Transverse colon (tissue), 4 donors: ENCODE data around the gene HAPSTR1. TPM values are rescaled to one million over a fixed set of nuclear protein-coding genes. Genes with fewer than 3 reads are reported as not detected.

ENCODE experiments used
- DNase-seq: peaks from one replicate; pipeline ENCODE4 v3.0.0-alpha.2; 2019
- H3K27ac ChIP-seq, 4 donors: fragments of 200-600 bp; sonication (generic); 2 replicates each; pipeline ENCODE4 v1.5.1; 2016 to 2018; ENCODE audit warnings: inconsistent platforms in 4 of 4
- H3K27me3 ChIP-seq: fragments of 200-600 bp; sonication (generic); 2 replicates; pipeline ENCODE4 v1.5.1; 2017; ENCODE audit warnings: inconsistent platforms
- H3K36me3 ChIP-seq, 4 donors: fragments of 200-600 bp; sonication (generic); 2 replicates each; pipeline ENCODE4 v1.5.1; 2017 to 2019; ENCODE audit warnings: inconsistent platforms in 4 of 4
- H3K4me1 ChIP-seq, 4 donors: fragments of 200-600 bp; sonication (generic); 2 replicates each; pipeline ENCODE4 v1.5.1; 2017 to 2020; ENCODE audit warnings: inconsistent platforms in 4 of 4
- H3K4me3 ChIP-seq, 4 donors: fragments of 200-600 bp; sonication (generic); 1 replicate in 1 of 4; 2 replicates in 3 of 4; pipeline versions ENCODE4 v1.5.1 to v1.6.1; 2017 to 2019; ENCODE audit warnings: inconsistent platforms in 4 of 4
- H3K9me3 ChIP-seq, 2 donors: fragments of 200-600 bp; sonication (generic); 2 replicates each; pipeline ENCODE4 v1.5.1; 2017 to 2019; ENCODE audit warnings: inconsistent platforms in 2 of 2
- CTCF ChIP-seq, 5 experiments: fragments of 200-600 bp in 3 of 5; fragments of 450-650 bp in 2 of 5; sonication (generic) in 3 of 5; IDR thresholded peaks; 1 replicate in 2 of 5; 2 replicates in 3 of 5; pipeline ENCODE4 v1.5.1; 2016 to 2017; ENCODE audit warnings: antibody characterized with exemption in 5 of 5, inconsistent platforms in 3 of 5, mild to moderate bottlenecking in 2 of 5, moderate library complexity in 1 of 5
- EP300 ChIP-seq: sonication (generic); formaldehyde crosslinking; IDR thresholded peaks from one replicate; pipeline ENCODE4 v1.6.1; 2017; ENCODE audit warnings: antibody characterized with exemption, low read depth
- POLR2A ChIP-seq: fragments of 450-650 bp; IDR thresholded peaks from one replicate; pipeline ENCODE4 v1.6.1; 2016; ENCODE audit warnings: antibody characterized with exemption, mild to moderate bottlenecking, moderate library complexity
- POLR2AphosphoS5 ChIP-seq, 3 donors: sonication (generic); formaldehyde crosslinking; IDR thresholded peaks; one replicate each; pipeline ENCODE4 v1.6.1; 2016; ENCODE audit warnings: antibody characterized with exemption in 3 of 3
- WGBS, 2 donors: methylation state at CpG; one replicate each; pipeline ENCODE4 v1.1.5; 2018; ENCODE audit warnings: low coverage in 1 of 2; 5-methylcytosine and 5-hydroxymethylcytosine counted together
- in situ Hi-C, 4 donors: fragments of 200-750 bp; cut with MboI; loops; one replicate each; pipeline versions ENCODE4 v1.15.0 to v1.15.1; 2017; ENCODE audit warnings: low sequenced_read_pairs in 3 of 4, low pct_ligation_motif_present in 1 of 4, low pct_unique_long_range_greater_than_20kb in 1 of 4
- intact Hi-C: fragments of 100-400 bp; cut with DNase I; formaldehyde crosslinking; loops from one replicate; pipeline ENCODE4 v1.15.1; 2023; ENCODE audit warnings: low total_unique reads
- total RNA-seq, 4 donors: library from RNA; depleted of rRNA; stranded (reverse); fragments of >200 nt; gene quantifications; one replicate each; pipeline ENCODE4 v1.1.0, GENCODE V29; 2016

Gene HAPSTR1
- total RNA-seq, 4 donors from 2014 or later = 41.4 to 68.5 (median 58.4) TPM

DNA sequence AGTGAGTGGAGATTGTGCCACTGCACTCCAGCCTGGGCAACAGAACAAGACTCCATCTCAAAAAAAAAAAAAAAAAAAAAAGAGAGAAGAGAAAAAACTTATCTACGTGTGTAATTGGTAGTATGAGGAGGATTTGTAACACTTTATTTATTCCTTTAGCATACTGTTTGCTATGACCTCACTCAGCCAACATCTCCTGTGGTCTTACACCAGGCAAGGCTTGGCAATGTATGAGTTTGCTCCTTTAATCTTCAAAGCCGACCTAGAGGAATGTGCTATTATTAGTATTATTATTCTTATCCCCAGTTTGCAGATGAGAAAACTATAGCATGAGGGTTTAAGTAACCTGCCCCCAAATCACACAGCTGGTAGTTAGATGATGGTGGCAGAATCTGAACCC lies 35.8 kb upstream of the HAPSTR1 start:
- intact Hi-C loops = no loop called here
- Histone ChIP-seq H3K27me3 (no peaks in the 10 kb centered on the region), H3K4me3 (no peak overlapping the region), H3K9me3 (no peaks in the 10 kb centered on the region), H3K27ac (no peak overlapping the region), H3K36me3 (no peaks in the 10 kb centered on the region), H3K4me1 (peaks cover 0 to 3% (median 0%) of the 10 kb centered on the region in 4 donors)
- WGBS, 2 donors = 50 to 71% methylated on average over 1 to 2 of the region's 2 CpGs
- TF ChIP-seq POLR2AphosphoS5 (IDR thresholded peaks at IDR 0.05) (no peak), POLR2A (no peak), CTCF (IDR thresholded peaks at IDR 0.05) (no peak), EP300 (no peak)
- DNase-seq = no peak
- in situ Hi-C loops = no loop called here

- H3K36me3 ChIP-seq = no peaks in the 10 kb centered on the region
- no peaks in the 10 kb centered on the region for H3K27me3 ChIP-seq
- H3K27ac ChIP-seq = no peak overlapping the region
- H3K4me1 ChIP-seq = peaks cover 0 to 6% (median under 1%) of the 10 kb centered on the region in 4 donors
- intact Hi-C loops = no loop called here
- no peak for DNase-seq
- H3K9me3 ChIP-seq = no peaks in the 10 kb centered on the region
- in situ Hi-C loops = no loop called here
- no peak for TF ChIP-seq CTCF (IDR thresholded peaks at IDR 0.05)
- TF ChIP-seq EP300 = no peak
- TF ChIP-seq POLR2A = no peak
- no peak for TF ChIP-seq POLR2AphosphoS5 (IDR thresholded peaks at IDR 0.05)
- no peak overlapping the region for H3K4me3 ChIP-seq
- WGBS, 2 donors = 60 to 82% methylated on average over 1 to 9 of the region's 9 CpGs
Measured at GRCh38 chr16:9056061-9056460, 35.4 kb upstream of the HAPSTR1 start.

- H3K4me1 ChIP-seq = peaks cover 0 to 15% (median 1%) of the 10 kb centered on the region in 4 donors
- intact Hi-C loops (no loop called here), in situ Hi-C loops (no loop called here)
- no peak overlapping the region for H3K4me3 ChIP-seq
- DNase-seq = no peak
- H3K27me3 ChIP-seq = no peaks in the 10 kb centered on the region
- TF ChIP-seq POLR2AphosphoS5 (IDR thresholded peaks at IDR 0.05) (no peak), CTCF (IDR thresholded peaks at IDR 0.05) (no peak), EP300 (no peak), POLR2A (no peak)
- H3K36me3 ChIP-seq = no peaks in the 10 kb centered on the region
- no peak overlapping the region for H3K27ac ChIP-seq
- no peaks in the 10 kb centered on the region for H3K9me3 ChIP-seq
- WGBS, 2 donors = 89 to 93% methylated on average over 3 to 9 of the region's 9 CpGs
Measured at GRCh38 chr16:9058211-9058610, 33.2 kb upstream of the HAPSTR1 start.

GRCh38 chr16:9060225-9060624 lies 31.2 kb upstream of the HAPSTR1 start:
- Histone ChIP-seq H3K27me3 (no peaks in the 10 kb centered on the region), H3K4me1 (peaks cover 0 to 15% (median 1%) of the 10 kb centered on the region in 4 donors), H3K27ac (peak overlapping the region in 1 of 4 donors; percentile 29), H3K36me3 (no peaks in the 10 kb centered on the region), H3K4me3 (no peak overlapping the region), H3K9me3 (no peaks in the 10 kb centered on the region)
- intact Hi-C loops = no loop called here
- DNase-seq = no peak
- TF ChIP-seq POLR2A (no peak), EP300 (no peak), CTCF (IDR thresholded peaks at IDR 0.05) (no peak), POLR2AphosphoS5 (IDR thresholded peaks at IDR 0.05) (no peak)
- in situ Hi-C loops = no loop called here
